HCT116 (cell line): Measurements from ENCODE around the gene PCMT1. TPM values are rescaled to one million over a fixed set of nuclear protein-coding genes. Genes with fewer than 3 reads are reported as not detected.

Experiments
- ATAC-seq: fragments of 200-7000 bp; cut with Tn5 transposase; 2 replicates; pipeline ENCODE4 v1.9.1; 2020; ENCODE audit warnings: mild to moderate bottlenecking, moderate library complexity
- BruUV-seq: library from RNA; stranded (reverse); fragments of 400-500 nt; replicated peaks from 2 replicates; lab custom pipeline; 2021; lab: Mats Ljungman, UMichigan
- CTCF ChIA-PET: fragments of 300-600 bp; sonication (Branson Sonifier 250); formaldehyde crosslinking; loops from one replicate; lab custom pipeline; 2021; ENCODE audit warnings: antibody characterized with exemption; lab: Charles Lee
- POLR2A ChIA-PET: fragments of 300-600, 350-600 bp; sonication (Branson Sonifier 250); formaldehyde crosslinking; loops from one replicate; lab custom pipeline; 2021; ENCODE audit warnings: antibody characterized with exemption; lab: Charles Lee
- RAD21 ChIA-PET, 2 experiments: fragments of 300-600 bp; sonication (Branson Sonifier 250); formaldehyde crosslinking; loops; one replicate each; lab custom pipeline; 2023; ENCODE audit warnings: low total read pairs in 2 of 2; ENCODE audit not compliant: uncharacterized antibody in 2 of 2, unreplicated experiment in 2 of 2, low non-redundant PET in 1 of 2; lab: Charles Lee
- DNase-seq: peaks from one replicate; pipeline ENCODE4 v3.0.0-alpha.2; 2010; ENCODE audit warnings: low read depth, low spot score
- H2AFZ ChIP-seq: fragments of 200-600 bp; shearing (Covaris generic), sonication (generic); 2 replicates; pipeline ENCODE4 v1.6.1; 2017; ENCODE audit warnings: low read depth, mixed run types, mixed read lengths, antibody characterized with exemption, low read length; ENCODE audit not compliant: poor library complexity, severe bottlenecking
- H3K27ac ChIP-seq: 2 replicates; pipeline ENCODE4 v1.5.1; 2012; ENCODE audit warnings: low read depth, low read length
- H3K27me3 ChIP-seq: fragments of 200-600 bp; sonication (generic); 2 replicates; pipeline ENCODE4 v1.6.1; 2016; ENCODE audit warnings: mixed run types, low read length, mixed read lengths; ENCODE audit not compliant: insufficient read depth
- H3K36me3 ChIP-seq, 2 experiments: fragments of 200-500 bp in 1 of 2; fragments of 200-600 bp in 1 of 2; sonication (Bioruptor generic) in 1 of 2; sonication (generic) in 1 of 2; 2 replicates each; pipeline versions ENCODE4 v1.5.1 to v1.6.1; 2014 to 2016; ENCODE audit warnings: low read length in 2 of 2, inconsistent platforms in 1 of 2, mixed read lengths in 1 of 2, mixed run types in 1 of 2; ENCODE audit not compliant: insufficient read depth in 2 of 2, control insufficient read depth in 1 of 2
- H3K4me1 ChIP-seq, 2 experiments: fragments of 200-600 bp in 1 of 2; sonication (generic) in 1 of 2; 2 replicates each; pipeline versions ENCODE4 v1.5.1 to v1.6.1; 2012 to 2017; ENCODE audit warnings: low read length in 2 of 2, inconsistent platforms in 1 of 2, mild to moderate bottlenecking in 1 of 2, mixed read lengths in 1 of 2, mixed run types in 1 of 2, moderate library complexity in 1 of 2; ENCODE audit not compliant: insufficient read depth in 2 of 2, control insufficient read depth in 1 of 2
- H3K4me2 ChIP-seq: fragments of 200-600 bp; sonication (generic); 2 replicates; pipeline ENCODE4 v1.6.1; 2017; ENCODE audit warnings: mixed run types, low read length, mixed read lengths
- H3K4me3 ChIP-seq, 2 experiments: fragments of 200-600 bp in 1 of 2; sonication (generic) in 1 of 2; replicated peaks in 1 of 2; 2 replicates each; pipeline ENCODE4 v1.5.1; 2011 to 2016; ENCODE audit warnings: low read length in 2 of 2, control low read depth in 1 of 2, low read depth in 1 of 2, mild to moderate bottlenecking in 1 of 2, mixed read lengths in 1 of 2, mixed run types in 1 of 2
- H3K79me2 ChIP-seq: fragments of 200-600 bp; sonication (generic); 2 replicates; pipeline ENCODE4 v1.6.1; 2017; ENCODE audit warnings: mild to moderate bottlenecking, mixed run types, low read length, moderate library complexity, mixed read lengths; ENCODE audit not compliant: insufficient read depth
- H3K9ac ChIP-seq: fragments of 200-600 bp; sonication (generic); 2 replicates; pipeline ENCODE4 v1.6.1; 2016; ENCODE audit warnings: low read length, mixed read lengths
- H3K9me2 ChIP-seq: fragments of 200-600 bp; sonication (generic), shearing (Covaris generic); 2 replicates; pipeline ENCODE4 v1.6.1; 2017; ENCODE audit warnings: mixed run types, mild to moderate bottlenecking, moderate library complexity; ENCODE audit not compliant: insufficient read depth
- H3K9me3 ChIP-seq, 2 experiments: fragments of 200-500 bp in 1 of 2; fragments of 200-600 bp in 1 of 2; sonication (Bioruptor generic) in 1 of 2; sonication (generic) in 1 of 2; 2 replicates each; pipeline ENCODE4 v1.6.1; 2014 to 2017; ENCODE audit warnings: low read length in 2 of 2, mixed read lengths in 2 of 2, inconsistent platforms in 1 of 2, low read depth in 1 of 2, mild to moderate bottlenecking in 1 of 2, mixed run types in 1 of 2, moderate library complexity in 1 of 2; ENCODE audit not compliant: control insufficient read depth in 1 of 2, insufficient read depth in 1 of 2
- H4K20me1 ChIP-seq: fragments of 200-600 bp; sonication (generic), shearing (Covaris generic); 2 replicates; pipeline ENCODE4 v1.6.1; 2017; ENCODE audit warnings: mixed run types, mild to moderate bottlenecking, moderate library complexity; ENCODE audit not compliant: insufficient read depth
- ATF3 ChIP-seq: IDR thresholded peaks from 2 replicates; pipeline ENCODE4 v1.6.1; 2012
- CTCF ChIP-seq, 3 experiments: fragments of 200-600 bp in 1 of 3; sonication (generic) in 1 of 3; IDR thresholded peaks in 2 of 3; conservative IDR thresholded peaks in 1 of 3; 2 replicates each; pipeline ENCODE4 v1.5.1; 2012 to 2017; ENCODE audit warnings: low read depth in 2 of 3, low read length in 2 of 3, antibody characterized with exemption in 1 of 3, borderline replicate concordance in 1 of 3, control low read depth in 1 of 3, mild to moderate bottlenecking in 1 of 3, mixed read lengths in 1 of 3, mixed run types in 1 of 3, moderate library complexity in 1 of 3; ENCODE audit not compliant: insufficient read depth in 1 of 3
- EGR1 ChIP-seq: IDR thresholded peaks from 2 replicates; pipeline ENCODE4 v1.6.1; 2012; ENCODE audit warnings: low read depth
- EZH2phosphoT487 ChIP-seq: fragments of 200-600 bp; IDR thresholded peaks from 2 replicates; pipeline ENCODE4 v1.6.1; 2018; ENCODE audit warnings: antibody characterized with exemption, borderline replicate concordance
- JUND ChIP-seq: IDR thresholded peaks from 2 replicates; pipeline ENCODE4 v1.6.1; 2012
- MAX ChIP-seq: IDR thresholded peaks from 2 replicates; pipeline ENCODE4 v1.6.1; 2012
- POLR2A ChIP-seq: IDR thresholded peaks from 2 replicates; pipeline ENCODE4 v1.7.0; 2011; ENCODE audit warnings: borderline replicate concordance; ENCODE audit not compliant: insufficient read depth, insufficient read length; ENCODE audit errors: extremely low read depth
- POLR2AphosphoS5 ChIP-seq: IDR thresholded peaks from 2 replicates; pipeline ENCODE4 v1.6.1; 2011; ENCODE audit warnings: mild to moderate bottlenecking, low read depth, low read length, moderate library complexity
- RAD21 ChIP-seq: IDR thresholded peaks from 2 replicates; pipeline ENCODE4 v1.6.1; 2012; ENCODE audit warnings: low read depth, mild to moderate bottlenecking
- REST ChIP-seq: IDR thresholded peaks from 2 replicates; pipeline ENCODE4 v1.6.1; 2012; ENCODE audit warnings: low read depth
- SP1 ChIP-seq: IDR thresholded peaks from 2 replicates; pipeline ENCODE4 v1.6.1; 2012; ENCODE audit warnings: low read depth
- YY1 ChIP-seq: IDR thresholded peaks from 2 replicates; pipeline ENCODE4 v1.6.1; 2011; ENCODE audit warnings: low read length, low read depth, moderate library complexity, mild to moderate bottlenecking; ENCODE audit not compliant: insufficient replicate concordance; ENCODE audit errors: extremely low read depth
- ZBTB33 ChIP-seq: IDR thresholded peaks from 2 replicates; pipeline ENCODE4 v1.6.1; 2011; ENCODE audit warnings: mild to moderate bottlenecking, low read length, moderate library complexity; ENCODE audit not compliant: insufficient replicate concordance; ENCODE audit errors: extremely low read depth
- ZFX ChIP-seq: fragments of 450-650 bp; IDR thresholded peaks from 2 replicates; pipeline ENCODE4 v1.6.1; 2017
- intact Hi-C: fragments of 100-400 bp; cut with micrococcal nuclease; formaldehyde crosslinking; loops from 2 replicates; pipeline ENCODE4 v1.10.0; 2022
- total RNA-seq: library from RNA; stranded (reverse); gene quantifications from one replicate; pipeline ENCODE4 v1.2.1, GENCODE V29; 2021; ENCODE audit not compliant: unreplicated experiment

PCMT1 gene
- total RNA-seq, 1 experiment from 2014 or later = 86.9 TPM

- CTCF ChIA-PET = no interaction called here
- Histone ChIP-seq H3K4me1 (no peaks in the 10 kb centered on the region), H3K9me3 (no peaks in the 10 kb centered on the region), H3K79me2 (peaks cover 13% of the 10 kb centered on the region; the same call in 1 of the 2 replicates), H3K36me3 (peaks cover 3 to 5% of the 10 kb centered on the region in 2 experiments; a peak in 2 of 4 replicates), H3K27me3 (no peaks in the 10 kb centered on the region), H3K9ac (no peak overlapping the region), H4K20me1 (no peaks in the 10 kb centered on the region), H2AFZ (no peak overlapping the region), H3K4me2 (no peak overlapping the region), H3K27ac (no peak overlapping the region), H3K9me2 (no peaks in the 10 kb centered on the region), H3K4me3 (no peak overlapping the region)
- RAD21 ChIA-PET = interaction anchor here in 1 of 2 experiments (0.7 kb wide), 1 partner anchor 80 kb away, joined by 7 read pairs; no protein-coding TSS in a partner anchor
- DNase-seq = no peak
- TF ChIP-seq EGR1 = no peak
- TF ChIP-seq JUND = no peak
- no peak for TF ChIP-seq RAD21
- no peak for TF ChIP-seq SP1
- TF ChIP-seq ZFX = no peak
- TF ChIP-seq POLR2AphosphoS5 = no peak
- no peak for TF ChIP-seq POLR2A
- no peak for TF ChIP-seq ZBTB33
- no peak for TF ChIP-seq EZH2phosphoT487
- TF ChIP-seq ATF3 = no peak
- no peak for TF ChIP-seq REST
- no peak for TF ChIP-seq YY1
- no peak for TF ChIP-seq MAX
- no peak for TF ChIP-seq CTCF (IDR thresholded peaks at IDR 0.05 in 2 of 3, conservative IDR thresholded peaks at IDR 0.05 in 1 of 3; ENCODE audit: borderline replicate concordance in 1 of 3, insufficient read depth in 1 of 3, low read depth in 2 of 3, low read length in 2 of 3)
- intact Hi-C loops = no loop called here
- no peak for ATAC-seq
- POLR2A ChIA-PET = no interaction called here
- no TSS peak for BruUV-seq
These were observed 32.2 kb downstream of the PCMT1 start for GRCh38 chr6:149781715-149782114.
